ENCODE measurements around the gene B3GLCT. TPM values are rescaled to one million over a fixed set of nuclear protein-coding genes. Genes with fewer than 3 reads are reported as not detected.
A peak's percentile ranks its signal among the peaks of the same experiment; 100 is the strongest.

B3GLCT gene
- total and polyA plus RNA-seq, 2 of the 13 experiments (the other 11 are each of a cell fraction or from before 2014, with no cell fraction given) = 2.0 to 7.1 TPM

DNA sequence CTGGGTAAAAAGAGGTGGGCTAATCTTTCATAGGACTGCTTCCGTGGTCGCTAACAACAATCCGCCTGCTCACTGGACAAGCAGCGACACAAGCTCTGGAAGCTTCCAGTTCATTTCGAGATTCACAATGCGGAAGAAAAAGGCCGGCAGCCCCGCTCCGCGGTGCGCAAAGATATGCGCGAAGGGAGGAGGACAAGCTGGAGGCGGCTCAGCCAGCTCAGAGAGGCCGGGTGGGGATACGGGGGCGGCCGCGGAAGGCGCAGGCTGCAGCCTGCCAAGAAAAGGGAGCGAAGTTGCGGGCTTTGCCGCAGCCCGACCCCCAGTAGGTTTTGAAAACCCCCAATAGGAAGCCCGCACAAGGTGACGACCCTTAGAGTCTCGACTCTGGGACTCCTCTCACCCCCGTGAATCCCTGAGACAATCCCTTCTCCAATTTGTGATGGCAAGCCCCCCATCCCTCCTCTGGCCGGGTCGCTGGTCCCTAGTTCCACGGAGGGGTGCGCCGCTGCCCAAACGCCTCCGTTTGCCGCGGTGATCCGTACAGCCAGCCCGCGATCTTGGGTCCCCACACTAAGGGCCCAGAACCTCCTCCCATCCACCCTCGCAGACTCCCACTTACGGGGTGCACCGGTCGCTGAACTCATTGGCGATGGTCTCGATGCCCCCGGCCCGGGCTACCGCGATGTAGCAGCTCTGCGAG is 38.8 kb upstream of the B3GLCT start (continued):
- peak; percentile 94 for TF ChIP-seq HNRNPLL (IDR thresholded peaks at IDR 0.05; ENCODE audit: low read depth, low read length, poor library complexity, severe bottlenecking)

DNA sequence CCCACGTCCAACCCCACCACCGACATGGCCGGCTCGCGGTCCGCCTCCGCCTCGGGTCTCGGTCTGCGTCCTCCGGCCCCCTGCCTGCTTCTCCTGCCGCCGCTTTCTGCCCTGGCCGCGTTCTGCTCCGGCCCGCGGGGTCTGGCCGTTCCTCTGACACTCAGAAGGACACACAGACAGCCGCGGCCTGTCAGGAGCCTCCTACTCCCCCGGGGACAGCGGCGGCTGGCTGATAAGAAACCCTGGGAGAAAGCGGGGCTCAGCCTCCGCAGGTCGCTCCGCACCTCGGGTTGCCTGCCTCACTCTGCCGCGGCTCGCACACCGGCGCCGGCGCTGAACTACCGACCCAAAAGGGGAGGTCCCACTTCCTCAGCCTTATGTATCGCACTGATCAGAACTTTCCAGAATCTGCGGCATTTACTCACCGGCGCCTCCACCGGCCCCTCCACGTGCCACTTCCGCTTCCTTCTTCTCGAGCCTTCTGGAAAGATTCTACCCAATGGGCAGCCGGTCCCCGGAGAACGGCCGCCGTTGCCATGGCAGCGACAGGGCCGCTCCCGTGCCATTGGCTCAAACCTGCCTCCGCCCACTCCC is 38.1 kb upstream of the B3GLCT start, which contains the start of gene HSPH1:
HSPH1 (minus strand) TSS at position 348 of the 594 bp plus-strand sequence; CDS start at position 26, 322 bp downstream.
- intact Hi-C loops (cut with micrococcal nuclease; ENCODE audit: unreplicated experiment) = loop anchor here (2.0 to 10.0 kb wide), 2 partner anchors 39 to 767 kb away; no protein-coding TSS in a partner anchor
- Histone ChIP-seq H4K20me1 (ENCODE audit: insufficient read depth, low read length) (no peaks in the 10 kb centered on the region; the same call in 1 of the 2 replicates), H3K4me3 (replicated peaks in 1 of 3; ENCODE audit: insufficient read depth in 1 of 3, low read depth in 2 of 3, low read length in 3 of 3) (peak within 1 kb of the TSS; percentile 91 to 94 (median 94)), H3K9me3 (ENCODE audit: low read length) (no peaks in the 10 kb centered on the region), H3K36me3 (replicated peaks in 1 of 2; ENCODE audit: control insufficient read depth in 1 of 2, insufficient read depth in 2 of 2, low read length in 2 of 2) (no peaks in the 10 kb centered on the region), H3K4me2 (ENCODE audit: low read depth, low read length) (peak within 1 kb of the TSS; percentile 91), H3K9ac (ENCODE audit: insufficient read depth, low read depth, low read length) (peak within 1 kb of the TSS; percentile 87), H3K27ac (ENCODE audit: extremely low read length, insufficient read depth, low read length) (peak within 1 kb of the TSS; percentile 78), H3K27me3 (ENCODE audit: control insufficient read depth in 1 of 2, insufficient read depth in 2 of 2, low read length in 2 of 2) (no peaks in the 10 kb centered on the region; a peak in 1 of 5 replicates), H2AFZ (ENCODE audit: low read length) (peak within 1 kb of the TSS; percentile 89), H3K4me1 (ENCODE audit: insufficient read depth, low read length) (peaks cover 47% of the 10 kb centered on the region), H3K79me2 (ENCODE audit: insufficient read depth, low read length) (peaks cover 45% of the 10 kb centered on the region)
- no TSS peak for BruUV-seq (replicated peaks)
- peak; percentile 91 for ATAC-seq
- ChIA-PET POLR2A (interaction anchor here (0.7 kb wide), 1 partner anchor 18 kb away, joined by 3 read pairs; no protein-coding TSS in a partner anchor), CTCF (ENCODE audit: low intra/inter-chr PET ratio, low total read pairs) (no interaction called here)
- in situ Hi-C loops (cut with HindIII; ENCODE audit: extremely low pct_ligation_motif_present, low pct_unique_long_range_greater_than_20kb) = loop anchor here (5.0 kb wide), 1 partner anchor 41 kb away; no protein-coding TSS in a partner anchor
- FAIRE-seq = no peak
- WGBS (ENCODE audit: low lambda C conversion rate) = 0% methylated on average over 2 of the region's 54 CpGs
- peak; percentile 96 for DNase-seq (ENCODE audit: low spot score)
- TF ChIP-seq ZNF326 (CRISPR knock-in tag; IDR thresholded peaks at IDR 0.05; ENCODE audit: borderline replicate concordance) (no peak), RBAK (CRISPR knock-in tag; IDR thresholded peaks at IDR 0.05) (no peak), ZIK1 (CRISPR knock-in tag; IDR thresholded peaks at IDR 0.05; ENCODE audit: borderline replicate concordance, low read depth) (0 out of 2 replicates have a peak, but pooled peaks have one; percentile 22), BRCA1 (CRISPR knock-in tag; IDR thresholded peaks at IDR 0.05) (0 out of 2 replicates have a peak, but pooled peaks have one; percentile 22), POGZ (CRISPR knock-in tag; IDR thresholded peaks at IDR 0.05) (peak; percentile 49; the same call in 1 of the 2 replicates), GATAD2A (CRISPR knock-in tag; IDR thresholded peaks at IDR 0.05) (0 out of 2 replicates have a peak, but pooled peaks have one; percentile 24), POLR2A (IDR thresholded peaks at IDR 0.05; ENCODE audit: insufficient read depth in 1 of 2, low read depth in 2 of 2, low read length in 2 of 2) (peak; percentile 86 to 87), MAF1 (CRISPR knock-in tag; IDR thresholded peaks at IDR 0.05; ENCODE audit: borderline replicate concordance) (no peak), REL (CRISPR knock-in tag; conservative IDR thresholded peaks at IDR 0.05) (peak; percentile 36; the same call in 1 of the 2 replicates)
- TF ChIP-seq, protein P1, sequence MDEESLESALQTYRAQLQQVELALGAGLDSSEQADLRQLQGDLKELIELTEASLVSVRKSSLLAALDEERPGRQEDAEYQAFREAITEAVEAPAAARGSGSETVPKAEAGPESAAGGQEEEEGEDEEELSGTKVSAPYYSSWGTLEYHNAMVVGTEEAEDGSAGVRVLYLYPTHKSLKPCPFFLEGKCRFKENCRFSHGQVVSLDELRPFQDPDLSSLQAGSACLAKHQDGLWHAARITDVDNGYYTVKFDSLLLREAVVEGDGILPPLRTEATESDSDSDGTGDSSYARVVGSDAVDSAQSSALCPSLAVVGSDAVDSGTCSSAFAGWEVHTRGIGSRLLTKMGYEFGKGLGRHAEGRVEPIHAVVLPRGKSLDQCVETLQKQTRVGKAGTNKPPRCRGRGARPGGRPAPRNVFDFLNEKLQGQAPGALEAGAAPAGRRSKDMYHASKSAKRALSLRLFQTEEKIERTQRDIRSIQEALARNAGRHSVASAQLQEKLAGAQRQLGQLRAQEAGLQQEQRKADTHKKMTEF (CRISPR knock-in tag; IDR thresholded peaks at IDR 0.05) = peak; percentile 76; the same call in 1 of the 2 replicates
- TF ChIP-seq, protein P2, sequence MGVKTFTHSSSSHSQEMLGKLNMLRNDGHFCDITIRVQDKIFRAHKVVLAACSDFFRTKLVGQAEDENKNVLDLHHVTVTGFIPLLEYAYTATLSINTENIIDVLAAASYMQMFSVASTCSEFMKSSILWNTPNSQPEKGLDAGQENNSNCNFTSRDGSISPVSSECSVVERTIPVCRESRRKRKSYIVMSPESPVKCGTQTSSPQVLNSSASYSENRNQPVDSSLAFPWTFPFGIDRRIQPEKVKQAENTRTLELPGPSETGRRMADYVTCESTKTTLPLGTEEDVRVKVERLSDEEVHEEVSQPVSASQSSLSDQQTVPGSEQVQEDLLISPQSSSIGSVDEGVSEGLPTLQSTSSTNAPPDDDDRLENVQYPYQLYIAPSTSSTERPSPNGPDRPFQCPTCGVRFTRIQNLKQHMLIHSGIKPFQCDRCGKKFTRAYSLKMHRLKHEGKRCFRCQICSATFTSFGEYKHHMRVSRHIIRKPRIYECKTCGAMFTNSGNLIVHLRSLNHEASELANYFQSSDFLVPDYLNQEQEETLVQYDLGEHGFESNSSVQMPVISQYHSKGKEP (CRISPR knock-in tag; IDR thresholded peaks at IDR 0.05) = 0 out of 2 replicates have a peak, but pooled peaks have one; percentile 16
- TF ChIP-seq, protein P3, sequence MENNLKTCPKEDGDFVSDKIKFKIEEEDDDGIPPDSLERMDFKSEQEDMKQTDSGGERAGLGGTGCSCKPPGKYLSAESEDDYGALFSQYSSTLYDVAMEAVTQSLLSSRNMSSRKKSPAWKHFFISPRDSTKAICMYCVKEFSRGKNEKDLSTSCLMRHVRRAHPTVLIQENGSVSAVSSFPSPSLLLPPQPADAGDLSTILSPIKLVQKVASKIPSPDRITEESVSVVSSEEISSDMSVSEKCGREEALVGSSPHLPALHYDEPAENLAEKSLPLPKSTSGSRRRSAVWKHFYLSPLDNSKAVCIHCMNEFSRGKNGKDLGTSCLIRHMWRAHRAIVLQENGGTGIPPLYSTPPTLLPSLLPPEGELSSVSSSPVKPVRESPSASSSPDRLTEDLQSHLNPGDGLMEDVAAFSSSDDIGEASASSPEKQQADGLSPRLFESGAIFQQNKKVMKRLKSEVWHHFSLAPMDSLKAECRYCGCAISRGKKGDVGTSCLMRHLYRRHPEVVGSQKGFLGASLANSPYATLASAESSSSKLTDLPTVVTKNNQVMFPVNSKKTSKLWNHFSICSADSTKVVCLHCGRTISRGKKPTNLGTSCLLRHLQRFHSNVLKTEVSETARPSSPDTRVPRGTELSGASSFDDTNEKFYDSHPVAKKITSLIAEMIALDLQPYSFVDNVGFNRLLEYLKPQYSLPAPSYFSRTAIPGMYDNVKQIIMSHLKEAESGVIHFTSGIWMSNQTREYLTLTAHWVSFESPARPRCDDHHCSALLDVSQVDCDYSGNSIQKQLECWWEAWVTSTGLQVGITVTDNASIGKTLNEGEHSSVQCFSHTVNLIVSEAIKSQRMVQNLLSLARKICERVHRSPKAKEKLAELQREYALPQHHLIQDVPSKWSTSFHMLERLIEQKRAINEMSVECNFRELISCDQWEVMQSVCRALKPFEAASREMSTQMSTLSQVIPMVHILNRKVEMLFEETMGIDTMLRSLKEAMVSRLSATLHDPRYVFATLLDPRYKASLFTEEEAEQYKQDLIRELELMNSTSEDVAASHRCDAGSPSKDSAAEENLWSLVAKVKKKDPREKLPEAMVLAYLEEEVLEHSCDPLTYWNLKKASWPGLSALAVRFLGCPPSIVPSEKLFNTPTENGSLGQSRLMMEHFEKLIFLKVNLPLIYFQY (CRISPR knock-in tag; IDR thresholded peaks at IDR 0.05; ENCODE audit: borderline replicate concordance) = 0 out of 2 replicates have a peak, but pooled peaks have one; percentile 85
